Embryonic facial prominence (tissue), 1 donor: ENCODE results near the gene SCAPER.
"Not testable (repeated sequence)": the region's sequence is repeated elsewhere in the genome, so short reads cannot be mapped to it uniquely, and the experiment has no call there.

Experiments used
- DNase-seq: peaks from one replicate; pipeline ENCODE4 v3.0.0-alpha.2; 2016; ENCODE audit errors: extremely low spot score

The SCAPER gene

GRCh38 chr15:76913737-76914136 lies 8.6 kb upstream of the SCAPER start:
- DNase-seq, result no peak

- DNase-seq, result no peak
Observed at GRCh38 chr15:76912430-76912829, 7.3 kb upstream of the SCAPER start.

DNA sequence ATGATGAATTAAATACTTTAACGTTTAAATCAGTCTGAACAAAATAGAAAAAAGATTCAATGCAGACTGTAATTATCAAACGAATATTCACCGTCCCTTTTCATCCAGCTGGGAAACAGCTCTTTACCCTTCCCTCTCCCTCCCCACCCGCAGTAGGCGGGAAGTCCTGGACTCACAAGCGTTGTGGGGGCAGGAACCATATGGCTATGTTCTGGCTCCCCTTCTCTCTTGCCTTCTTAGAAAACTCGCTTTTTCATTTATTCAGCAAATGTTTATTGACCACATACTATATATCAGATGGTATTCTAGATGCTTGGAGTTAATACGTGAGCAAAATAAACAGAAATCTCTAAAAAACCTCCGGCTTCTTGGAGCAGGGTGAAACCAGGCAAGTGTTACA lies 715 bp upstream of the SCAPER start:
- no peak for DNase-seq

DNA sequence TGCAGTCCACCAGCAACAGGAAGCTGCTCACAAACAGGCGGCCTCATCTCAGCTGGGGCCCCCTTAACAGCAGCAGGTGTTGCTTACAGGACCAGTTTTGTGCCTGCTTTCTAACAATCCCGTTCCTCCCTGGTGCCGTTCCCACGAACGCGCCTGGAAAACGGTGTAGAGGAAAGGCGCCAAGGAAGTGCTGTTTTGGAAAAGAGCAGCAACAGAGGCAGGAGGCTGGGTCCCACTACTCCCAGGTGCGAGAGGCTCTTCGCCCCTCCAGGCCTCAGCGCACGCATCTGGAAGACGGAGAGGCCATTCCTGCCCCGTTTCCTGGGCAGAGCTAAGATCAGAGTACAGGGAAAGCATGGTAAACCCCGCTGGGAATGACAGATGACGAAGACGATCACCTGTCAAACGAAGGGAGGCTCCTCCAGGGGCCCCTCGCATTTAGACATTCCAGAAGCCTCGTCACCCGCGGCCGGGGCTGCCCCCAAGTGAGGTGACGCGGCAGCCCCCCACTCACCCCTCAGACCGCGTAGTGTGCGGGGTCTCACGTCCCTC lies 603 bp downstream of the SCAPER start:
- peak; percentile 8 for DNase-seq

DNA sequence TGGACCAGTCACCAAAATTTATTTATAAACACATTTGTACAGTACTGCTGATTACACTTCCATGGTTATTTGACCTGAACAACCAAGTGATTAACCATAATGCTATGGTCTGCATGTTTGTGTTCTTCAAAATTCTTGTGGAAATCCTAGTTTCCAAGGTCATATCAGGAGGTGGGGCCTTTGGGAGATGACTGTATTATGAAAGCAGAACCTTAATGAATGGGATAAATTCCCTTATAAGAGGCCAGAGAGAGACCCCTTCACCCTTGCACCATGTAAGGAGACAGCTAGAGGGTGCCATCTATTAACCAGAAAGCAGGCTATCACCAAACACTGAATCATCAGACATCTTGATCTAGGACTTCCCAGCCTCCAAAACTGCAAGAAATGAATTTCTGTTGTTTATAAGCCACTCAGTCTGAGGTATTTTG lies 1.9 kb downstream of the SCAPER start:
- no peak for DNase-seq

DNA sequence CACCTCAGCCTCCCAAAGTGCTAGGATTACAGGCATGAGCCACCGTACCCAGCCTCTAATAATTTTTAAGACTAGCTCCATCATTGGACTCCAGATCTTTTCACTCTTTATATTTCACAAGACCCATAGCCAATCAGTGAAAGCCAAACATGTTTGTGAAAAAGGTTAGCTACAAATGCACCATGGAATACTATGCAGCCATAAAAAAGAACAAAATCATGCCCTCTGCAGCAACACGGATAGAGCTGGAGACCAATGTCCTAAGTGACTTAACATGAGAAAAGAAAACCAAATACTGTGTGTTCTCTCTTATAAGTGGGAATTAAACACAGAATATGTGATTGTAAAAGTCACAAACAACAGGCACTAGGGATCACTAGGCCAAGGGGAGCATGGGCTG lies 3.2 kb downstream of the SCAPER start:
- DNase-seq, result no peak

DNA sequence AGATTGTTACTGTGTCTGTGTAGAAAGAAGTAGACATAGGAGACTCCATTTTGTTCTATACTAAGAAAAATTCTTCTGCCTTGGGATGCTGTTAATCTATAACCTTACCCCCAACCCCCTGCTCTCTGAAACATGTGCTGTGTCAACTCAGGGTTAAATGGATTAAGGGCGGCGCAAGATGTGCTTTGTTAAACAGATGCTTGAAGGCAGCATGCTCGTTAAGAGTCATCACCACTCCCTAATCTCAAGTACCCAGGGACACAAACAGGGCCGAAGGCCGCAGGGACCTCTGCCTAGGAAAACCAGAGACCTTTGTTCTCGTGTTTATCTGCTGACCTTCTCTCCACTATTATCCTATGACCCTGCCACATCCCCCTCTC lies 5.2 kb downstream of the SCAPER start:
- DNase-seq, result not testable (repeated sequence)

DNA sequence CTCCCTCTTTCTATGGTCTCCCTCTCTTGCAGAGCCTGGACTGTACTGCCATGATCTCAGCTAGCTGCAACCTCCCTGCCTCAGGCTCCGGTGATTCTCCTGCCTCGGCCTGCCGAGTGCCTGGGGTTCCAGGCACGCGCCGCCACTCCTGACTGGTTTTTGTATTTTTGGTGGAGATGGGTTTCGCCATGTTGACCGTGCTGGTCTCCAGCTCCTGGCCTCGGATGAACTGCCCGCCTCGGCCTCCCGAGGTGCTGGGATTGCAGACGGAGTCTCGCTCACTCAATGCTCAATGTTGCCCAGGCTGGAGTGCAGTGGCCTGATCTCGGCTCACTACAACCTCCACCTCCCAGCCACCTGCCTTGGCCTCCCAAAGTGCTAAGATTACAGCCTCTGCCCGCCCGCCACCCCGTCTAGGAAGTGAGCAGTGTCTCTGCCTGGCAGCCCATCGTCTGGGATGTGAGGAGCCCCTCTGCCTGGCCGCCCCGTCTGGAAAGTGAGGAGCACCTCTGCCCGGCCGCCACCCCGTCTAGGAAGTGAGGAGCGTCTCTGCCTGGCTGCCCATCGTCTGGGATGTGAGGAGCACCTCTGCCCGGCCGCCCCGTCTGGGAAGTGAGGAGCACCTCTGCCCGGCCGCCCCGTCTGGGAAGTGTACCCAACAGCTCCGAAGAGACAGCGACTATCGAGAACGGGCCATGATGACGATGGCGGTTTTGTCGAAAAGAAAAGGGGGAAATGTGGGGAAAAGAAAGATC lies 5.8 kb downstream of the SCAPER start:
- not testable (repeated sequence) for DNase-seq

- DNase-seq, result no peak
Observed at GRCh38 chr15:76898102-76898501, 7.0 kb downstream of the SCAPER start.

GRCh38 chr15:76894174-76894573 lies 11.0 kb downstream of the SCAPER start:
- no peak for DNase-seq

DNA sequence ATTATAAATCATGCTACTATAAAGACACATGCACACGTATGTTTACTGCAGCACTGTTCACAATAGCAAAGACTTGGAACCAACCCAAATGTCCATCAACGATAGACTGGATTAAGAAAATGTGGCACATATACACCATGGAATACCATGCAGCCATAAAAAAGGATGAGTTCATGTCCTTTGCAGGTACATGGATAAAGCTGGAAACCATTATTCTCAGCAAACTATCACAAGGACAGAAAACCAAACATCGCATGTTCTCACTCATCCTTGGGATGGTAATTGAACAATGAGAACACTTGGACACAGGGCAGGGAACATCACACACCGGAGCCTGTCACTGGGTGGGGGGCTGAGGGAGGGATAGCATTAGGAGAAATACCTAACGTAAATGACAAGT lies 12.3 kb downstream of the SCAPER start:
- not testable (repeated sequence) for DNase-seq

DNA sequence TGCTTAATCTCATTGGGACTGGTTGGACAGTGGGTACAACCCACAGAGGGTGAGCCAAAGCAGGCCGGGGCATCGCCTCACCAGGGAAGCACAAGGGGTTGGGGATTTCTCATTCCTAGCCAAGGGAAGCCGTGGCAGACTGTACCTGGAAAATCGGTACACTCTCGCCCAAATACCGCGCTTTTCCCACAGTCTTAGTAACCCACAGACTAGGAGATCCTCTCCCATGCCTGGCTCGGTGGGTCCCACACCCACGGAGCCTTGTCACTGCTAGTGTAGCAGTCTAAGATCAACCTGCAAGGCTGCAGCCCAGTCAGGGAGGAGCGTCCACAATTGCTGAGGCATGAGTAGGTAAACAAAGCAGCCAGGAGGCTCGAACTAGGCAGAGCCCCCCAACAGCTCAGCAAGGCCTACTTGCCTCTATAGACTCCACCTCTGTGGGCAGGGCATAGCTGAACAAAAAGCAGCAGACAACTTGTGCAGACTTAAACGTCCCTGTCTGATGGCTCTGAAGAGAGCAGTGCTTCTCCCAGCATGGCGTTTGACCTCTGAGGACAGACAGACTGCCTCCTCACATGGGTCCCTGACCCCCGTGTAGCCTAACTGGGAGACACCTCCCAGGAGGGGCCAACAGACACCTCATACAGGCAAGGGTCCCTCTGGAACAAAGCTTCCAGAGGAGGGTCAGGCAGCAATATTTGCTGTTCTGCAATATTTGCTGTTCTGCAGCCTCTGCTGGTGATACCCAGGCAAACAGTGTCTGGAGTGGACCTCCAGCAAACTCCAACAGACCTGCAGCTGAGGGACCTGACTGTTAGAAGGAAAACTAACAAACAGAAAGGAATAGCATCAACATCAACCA lies 17.6 kb downstream of the SCAPER start:
- not testable (repeated sequence) for DNase-seq

DNA sequence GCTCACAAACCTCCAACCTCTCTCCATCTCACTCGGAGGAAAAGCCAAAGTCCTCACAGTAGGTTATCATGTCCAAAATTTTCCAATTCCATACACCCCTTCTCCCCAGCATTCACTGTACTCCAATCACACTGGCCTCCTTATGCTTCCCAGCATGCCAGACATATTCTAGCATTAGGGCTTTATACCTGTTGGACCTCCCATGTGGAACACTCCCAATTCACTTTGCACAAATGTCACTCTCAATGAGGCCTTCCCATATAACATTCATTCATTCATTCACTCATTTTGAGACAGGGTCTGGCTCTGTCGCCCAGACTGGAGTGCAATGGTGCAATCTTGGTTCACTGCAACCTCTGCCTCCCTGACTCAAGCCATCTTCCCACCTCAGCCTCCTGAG lies 19.9 kb downstream of the SCAPER start:
- no peak for DNase-seq

- DNase-seq, result no peak
Observed at GRCh38 chr15:76875911-76876310, 29.2 kb downstream of the SCAPER start.

DNA sequence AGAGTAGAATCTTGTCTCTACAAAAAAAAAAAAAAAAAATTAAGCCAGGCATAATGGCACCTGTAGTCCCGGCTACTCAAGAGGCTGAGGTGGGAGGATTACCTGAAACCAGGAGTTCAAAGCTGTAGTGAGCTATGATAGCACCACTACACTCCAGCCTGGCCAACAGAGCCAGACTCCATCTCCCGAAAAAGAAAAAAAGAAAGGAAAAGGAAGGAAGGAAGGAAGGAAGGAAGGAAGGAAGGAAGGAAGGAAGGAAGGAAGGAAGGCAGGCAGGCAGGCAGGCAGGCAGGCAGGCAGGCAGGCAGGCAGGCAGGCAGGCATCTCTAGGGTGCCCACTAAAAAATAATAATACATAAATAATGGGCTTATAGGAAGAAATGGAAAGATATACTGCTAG lies 32.1 kb downstream of the SCAPER start:
- not testable (repeated sequence) for DNase-seq

DNA sequence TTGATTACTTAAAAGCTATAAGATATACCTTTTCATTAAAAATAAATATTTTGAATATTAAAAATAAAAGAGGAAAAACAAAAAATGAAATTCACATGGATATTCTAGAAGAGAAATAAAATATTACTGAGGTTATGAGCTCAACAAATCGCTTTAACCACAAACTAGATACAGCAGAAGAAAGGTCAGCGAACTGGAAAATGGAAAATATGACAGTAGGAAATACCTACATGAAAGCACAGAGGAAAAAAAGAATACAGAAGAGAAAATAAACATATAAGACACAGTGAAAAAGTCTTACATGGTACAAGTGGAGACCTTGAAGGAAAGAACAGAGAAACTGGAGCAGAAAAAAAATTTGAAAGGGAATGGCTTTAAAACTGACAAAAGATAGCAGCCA lies 33.2 kb downstream of the SCAPER start:
- no peak for DNase-seq

DNA sequence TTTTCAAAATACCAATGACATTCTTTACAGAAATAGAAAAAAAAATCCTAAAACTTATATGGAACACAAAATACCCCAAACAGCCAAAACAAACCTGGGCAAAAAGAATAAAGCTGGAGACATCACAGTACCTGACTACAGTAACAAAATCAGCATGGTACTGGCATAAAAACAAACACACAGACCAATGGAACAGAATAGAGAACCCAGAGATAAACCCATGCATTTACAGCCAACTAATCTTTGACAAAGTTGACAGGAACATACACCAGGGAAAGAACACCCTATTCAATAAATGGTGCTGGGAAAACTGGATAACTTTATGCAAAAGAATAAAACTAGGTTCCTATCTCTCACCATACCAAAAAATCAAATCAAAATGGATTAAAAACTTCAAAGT lies 36.4 kb downstream of the SCAPER start:
- DNase-seq, result no peak

- peak; percentile 34 for DNase-seq
Observed at GRCh38 chr15:76866716-76867321, 38.3 kb downstream of the SCAPER start.

DNA sequence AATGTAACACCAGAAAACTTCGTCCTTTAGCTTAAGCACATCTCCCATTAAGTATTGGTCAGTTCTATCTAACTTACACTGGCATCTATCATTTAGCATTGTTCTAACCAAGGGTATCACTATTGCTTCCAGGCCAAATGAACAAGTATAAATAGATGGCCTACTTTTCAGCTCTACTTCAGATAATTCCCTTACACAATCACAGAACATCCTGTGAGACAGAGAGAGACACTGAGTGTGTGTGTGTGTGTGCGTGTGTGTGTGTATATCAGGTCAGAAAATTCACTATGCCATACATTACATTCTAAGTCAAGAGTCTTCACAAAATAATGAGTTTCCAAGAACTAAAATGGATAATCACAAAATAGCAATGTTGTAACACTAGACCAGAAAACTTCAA lies 39.1 kb downstream of the SCAPER start:
- DNase-seq, result no peak

- DNase-seq, result no peak
Observed at GRCh38 chr15:76865548-76865991, 39.6 kb downstream of the SCAPER start.

GRCh38 chr15:76864586-76864985 lies 40.6 kb downstream of the SCAPER start:
- DNase-seq, result no peak

- no peak for DNase-seq
Observed at GRCh38 chr15:76863693-76864092, 41.4 kb downstream of the SCAPER start.
